HCT116 (cell line): ENCODE measurements around the gene CCL17. TPM values are rescaled to one million over a fixed set of nuclear protein-coding genes. Genes with fewer than 3 reads are reported as not detected.

ENCODE experiments used
- ATAC-seq: fragments of 200-7000 bp; cut with Tn5 transposase; 2 replicates; pipeline ENCODE4 v1.9.1; 2020; ENCODE audit warnings: mild to moderate bottlenecking, moderate library complexity
- BruUV-seq: library from RNA; stranded (reverse); fragments of 400-500 nt; replicated peaks from 2 replicates; lab custom pipeline; 2021; lab: Mats Ljungman, UMichigan
- CTCF ChIA-PET: fragments of 300-600 bp; sonication (Branson Sonifier 250); formaldehyde crosslinking; loops from one replicate; lab custom pipeline; 2021; ENCODE audit warnings: antibody characterized with exemption; lab: Charles Lee
- POLR2A ChIA-PET: fragments of 300-600, 350-600 bp; sonication (Branson Sonifier 250); formaldehyde crosslinking; loops from one replicate; lab custom pipeline; 2021; ENCODE audit warnings: antibody characterized with exemption; lab: Charles Lee
- RAD21 ChIA-PET, 2 experiments: fragments of 300-600 bp; sonication (Branson Sonifier 250); formaldehyde crosslinking; loops; one replicate each; lab custom pipeline; 2023; ENCODE audit warnings: low total read pairs in 2 of 2; ENCODE audit not compliant: uncharacterized antibody in 2 of 2, unreplicated experiment in 2 of 2, low non-redundant PET in 1 of 2; lab: Charles Lee
- DNase-seq: peaks from one replicate; pipeline ENCODE4 v3.0.0-alpha.2; 2010; ENCODE audit warnings: low read depth, low spot score
- H2AFZ ChIP-seq: fragments of 200-600 bp; shearing (Covaris generic), sonication (generic); 2 replicates; pipeline ENCODE4 v1.6.1; 2017; ENCODE audit warnings: low read depth, mixed run types, mixed read lengths, antibody characterized with exemption, low read length; ENCODE audit not compliant: poor library complexity, severe bottlenecking
- H3K27ac ChIP-seq: 2 replicates; pipeline ENCODE4 v1.5.1; 2012; ENCODE audit warnings: low read depth, low read length
- H3K27me3 ChIP-seq: fragments of 200-600 bp; sonication (generic); 2 replicates; pipeline ENCODE4 v1.6.1; 2016; ENCODE audit warnings: mixed run types, low read length, mixed read lengths; ENCODE audit not compliant: insufficient read depth
- H3K36me3 ChIP-seq, 2 experiments: fragments of 200-500 bp in 1 of 2; fragments of 200-600 bp in 1 of 2; sonication (Bioruptor generic) in 1 of 2; sonication (generic) in 1 of 2; 2 replicates each; pipeline versions ENCODE4 v1.5.1 to v1.6.1; 2014 to 2016; ENCODE audit warnings: low read length in 2 of 2, inconsistent platforms in 1 of 2, mixed read lengths in 1 of 2, mixed run types in 1 of 2; ENCODE audit not compliant: insufficient read depth in 2 of 2, control insufficient read depth in 1 of 2
- H3K4me1 ChIP-seq, 2 experiments: fragments of 200-600 bp in 1 of 2; sonication (generic) in 1 of 2; 2 replicates each; pipeline versions ENCODE4 v1.5.1 to v1.6.1; 2012 to 2017; ENCODE audit warnings: low read length in 2 of 2, inconsistent platforms in 1 of 2, mild to moderate bottlenecking in 1 of 2, mixed read lengths in 1 of 2, mixed run types in 1 of 2, moderate library complexity in 1 of 2; ENCODE audit not compliant: insufficient read depth in 2 of 2, control insufficient read depth in 1 of 2
- H3K4me2 ChIP-seq: fragments of 200-600 bp; sonication (generic); 2 replicates; pipeline ENCODE4 v1.6.1; 2017; ENCODE audit warnings: mixed run types, low read length, mixed read lengths
- H3K4me3 ChIP-seq, 2 experiments: fragments of 200-600 bp in 1 of 2; sonication (generic) in 1 of 2; replicated peaks in 1 of 2; 2 replicates each; pipeline ENCODE4 v1.5.1; 2011 to 2016; ENCODE audit warnings: low read length in 2 of 2, control low read depth in 1 of 2, low read depth in 1 of 2, mild to moderate bottlenecking in 1 of 2, mixed read lengths in 1 of 2, mixed run types in 1 of 2
- H3K79me2 ChIP-seq: fragments of 200-600 bp; sonication (generic); 2 replicates; pipeline ENCODE4 v1.6.1; 2017; ENCODE audit warnings: mild to moderate bottlenecking, mixed run types, low read length, moderate library complexity, mixed read lengths; ENCODE audit not compliant: insufficient read depth
- H3K9ac ChIP-seq: fragments of 200-600 bp; sonication (generic); 2 replicates; pipeline ENCODE4 v1.6.1; 2016; ENCODE audit warnings: low read length, mixed read lengths
- H3K9me2 ChIP-seq: fragments of 200-600 bp; sonication (generic), shearing (Covaris generic); 2 replicates; pipeline ENCODE4 v1.6.1; 2017; ENCODE audit warnings: mixed run types, mild to moderate bottlenecking, moderate library complexity; ENCODE audit not compliant: insufficient read depth
- H3K9me3 ChIP-seq, 2 experiments: fragments of 200-500 bp in 1 of 2; fragments of 200-600 bp in 1 of 2; sonication (Bioruptor generic) in 1 of 2; sonication (generic) in 1 of 2; 2 replicates each; pipeline ENCODE4 v1.6.1; 2014 to 2017; ENCODE audit warnings: low read length in 2 of 2, mixed read lengths in 2 of 2, inconsistent platforms in 1 of 2, low read depth in 1 of 2, mild to moderate bottlenecking in 1 of 2, mixed run types in 1 of 2, moderate library complexity in 1 of 2; ENCODE audit not compliant: control insufficient read depth in 1 of 2, insufficient read depth in 1 of 2
- H4K20me1 ChIP-seq: fragments of 200-600 bp; sonication (generic), shearing (Covaris generic); 2 replicates; pipeline ENCODE4 v1.6.1; 2017; ENCODE audit warnings: mixed run types, mild to moderate bottlenecking, moderate library complexity; ENCODE audit not compliant: insufficient read depth
- ELF1 ChIP-seq: IDR thresholded peaks from 2 replicates; pipeline ENCODE4 v1.6.1; 2012; ENCODE audit warnings: low read depth, borderline replicate concordance
- FOSL1 ChIP-seq: IDR thresholded peaks from 2 replicates; pipeline ENCODE4 v1.6.1; 2012; ENCODE audit warnings: low read depth
- JUND ChIP-seq: IDR thresholded peaks from 2 replicates; pipeline ENCODE4 v1.6.1; 2012
- RAD21 ChIP-seq: IDR thresholded peaks from 2 replicates; pipeline ENCODE4 v1.6.1; 2012; ENCODE audit warnings: low read depth, mild to moderate bottlenecking
- SIN3A ChIP-seq: IDR thresholded peaks from 2 replicates; pipeline ENCODE4 v1.6.1; 2012; ENCODE audit warnings: low read depth
- SP1 ChIP-seq: IDR thresholded peaks from 2 replicates; pipeline ENCODE4 v1.6.1; 2012; ENCODE audit warnings: low read depth
- SRF ChIP-seq: IDR thresholded peaks from 2 replicates; pipeline ENCODE4 v1.6.1; 2012; ENCODE audit warnings: low read depth
- TCF7L2 ChIP-seq: IDR thresholded peaks from 2 replicates; pipeline ENCODE4 v1.7.0; 2011; ENCODE audit warnings: borderline replicate concordance, inconsistent platforms; ENCODE audit not compliant: insufficient read depth, insufficient read length; ENCODE audit errors: extremely low read depth
- YY1 ChIP-seq: IDR thresholded peaks from 2 replicates; pipeline ENCODE4 v1.6.1; 2011; ENCODE audit warnings: low read length, low read depth, moderate library complexity, mild to moderate bottlenecking; ENCODE audit not compliant: insufficient replicate concordance; ENCODE audit errors: extremely low read depth
- ZFX ChIP-seq: fragments of 450-650 bp; IDR thresholded peaks from 2 replicates; pipeline ENCODE4 v1.6.1; 2017
- ZNF274 ChIP-seq: fragments of 200-500 bp; sonication (Bioruptor generic); IDR thresholded peaks from 2 replicates; pipeline ENCODE4 v1.6.1; 2014; ENCODE audit warnings: mild to moderate bottlenecking, low read depth, low read length, inconsistent platforms
- intact Hi-C: fragments of 100-400 bp; cut with micrococcal nuclease; formaldehyde crosslinking; loops from 2 replicates; pipeline ENCODE4 v1.10.0; 2022
- total RNA-seq: library from RNA; stranded (reverse); gene quantifications from one replicate; pipeline ENCODE4 v1.2.1, GENCODE V29; 2021; ENCODE audit not compliant: unreplicated experiment
- TF ChIP-seq, protein P1 (sequence below), 3 experiments: fragments of 200-600 bp in 1 of 3; sonication (generic) in 1 of 3; IDR thresholded peaks in 2 of 3; conservative IDR thresholded peaks in 1 of 3; 2 replicates each; pipeline ENCODE4 v1.5.1; 2012 to 2017; ENCODE audit warnings: low read depth in 2 of 3, low read length in 2 of 3, antibody characterized with exemption in 1 of 3, borderline replicate concordance in 1 of 3, control low read depth in 1 of 3, mild to moderate bottlenecking in 1 of 3, mixed read lengths in 1 of 3, mixed run types in 1 of 3, moderate library complexity in 1 of 3; ENCODE audit not compliant: insufficient read depth in 1 of 3
- TF ChIP-seq, protein P2 (sequence below): IDR thresholded peaks from 2 replicates; pipeline ENCODE4 v1.6.1; 2012
- TF ChIP-seq, protein P3 (sequence below): IDR thresholded peaks from 2 replicates; pipeline ENCODE4 v1.6.1; 2012

CCL17 gene
- total RNA-seq, 1 experiment from 2014 or later, result not detected

DNA sequence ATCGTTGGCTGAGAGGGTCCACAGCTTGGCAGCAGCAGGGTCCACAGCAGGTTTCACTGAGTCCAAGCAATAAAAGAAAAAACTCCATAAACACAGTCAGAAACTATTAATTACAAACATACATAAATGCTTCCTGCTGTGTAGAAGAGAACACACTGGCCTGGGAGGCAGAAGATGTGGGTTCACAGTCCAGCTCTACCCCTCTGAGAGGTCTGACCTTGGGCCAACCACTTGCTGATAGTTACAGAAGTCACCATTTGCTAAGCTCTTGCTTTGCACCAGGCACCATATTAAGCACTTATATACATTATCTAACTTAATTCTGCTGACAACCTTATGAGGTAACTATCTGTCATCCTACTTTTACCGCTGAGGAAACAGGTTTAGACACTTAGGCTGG, 27.9 kb downstream of the CCL17 start:
- Histone ChIP-seq H3K79me2 (no peaks in the 10 kb centered on the region), H4K20me1 (no peaks in the 10 kb centered on the region), H3K4me2 (no peak overlapping the region), H3K27ac (no peak overlapping the region), H3K9ac (no peak overlapping the region), H3K27me3 (no peaks in the 10 kb centered on the region), H3K4me1 (no peaks in the 10 kb centered on the region), H3K9me3 (no peaks in the 10 kb centered on the region), H3K36me3 (peaks cover 68 to 72% of the 10 kb centered on the region in 2 experiments), H3K9me2 (no peaks in the 10 kb centered on the region), H3K4me3 (no peak overlapping the region), H2AFZ (no peak overlapping the region)
- ChIA-PET CTCF (no interaction called here), RAD21 (no interaction called here), POLR2A (no interaction called here)
- TF ChIP-seq RAD21, result no peak
- TF ChIP-seq, protein P1, sequence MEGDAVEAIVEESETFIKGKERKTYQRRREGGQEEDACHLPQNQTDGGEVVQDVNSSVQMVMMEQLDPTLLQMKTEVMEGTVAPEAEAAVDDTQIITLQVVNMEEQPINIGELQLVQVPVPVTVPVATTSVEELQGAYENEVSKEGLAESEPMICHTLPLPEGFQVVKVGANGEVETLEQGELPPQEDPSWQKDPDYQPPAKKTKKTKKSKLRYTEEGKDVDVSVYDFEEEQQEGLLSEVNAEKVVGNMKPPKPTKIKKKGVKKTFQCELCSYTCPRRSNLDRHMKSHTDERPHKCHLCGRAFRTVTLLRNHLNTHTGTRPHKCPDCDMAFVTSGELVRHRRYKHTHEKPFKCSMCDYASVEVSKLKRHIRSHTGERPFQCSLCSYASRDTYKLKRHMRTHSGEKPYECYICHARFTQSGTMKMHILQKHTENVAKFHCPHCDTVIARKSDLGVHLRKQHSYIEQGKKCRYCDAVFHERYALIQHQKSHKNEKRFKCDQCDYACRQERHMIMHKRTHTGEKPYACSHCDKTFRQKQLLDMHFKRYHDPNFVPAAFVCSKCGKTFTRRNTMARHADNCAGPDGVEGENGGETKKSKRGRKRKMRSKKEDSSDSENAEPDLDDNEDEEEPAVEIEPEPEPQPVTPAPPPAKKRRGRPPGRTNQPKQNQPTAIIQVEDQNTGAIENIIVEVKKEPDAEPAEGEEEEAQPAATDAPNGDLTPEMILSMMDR (IDR thresholded peaks at IDR 0.05 in 2 of 3, conservative IDR thresholded peaks at IDR 0.05 in 1 of 3; ENCODE audit: borderline replicate concordance in 1 of 3, insufficient read depth in 1 of 3, low read depth in 2 of 3, low read length in 2 of 3), result no peak
- TF ChIP-seq ELF1, result no peak
- TF ChIP-seq FOSL1, result no peak
- TF ChIP-seq ZFX, result no peak
- TF ChIP-seq SIN3A, result no peak
- TF ChIP-seq YY1, result no peak
- TF ChIP-seq SRF, result no peak
- TF ChIP-seq SP1, result no peak
- TF ChIP-seq ZNF274, result no peak
- no peak for TF ChIP-seq JUND
- no peak for TF ChIP-seq TCF7L2
- TF ChIP-seq, protein P2, sequence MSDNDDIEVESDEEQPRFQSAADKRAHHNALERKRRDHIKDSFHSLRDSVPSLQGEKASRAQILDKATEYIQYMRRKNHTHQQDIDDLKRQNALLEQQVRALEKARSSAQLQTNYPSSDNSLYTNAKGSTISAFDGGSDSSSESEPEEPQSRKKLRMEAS, result no peak
- TF ChIP-seq, protein P3, sequence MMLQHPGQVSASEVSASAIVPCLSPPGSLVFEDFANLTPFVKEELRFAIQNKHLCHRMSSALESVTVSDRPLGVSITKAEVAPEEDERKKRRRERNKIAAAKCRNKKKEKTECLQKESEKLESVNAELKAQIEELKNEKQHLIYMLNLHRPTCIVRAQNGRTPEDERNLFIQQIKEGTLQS, result no peak
- ATAC-seq (no peak), DNase-seq (no peak)
- intact Hi-C loops, result no loop called here
- no TSS peak for BruUV-seq
